ENCODE measurements around the gene SLX4IP.
A peak's percentile ranks its signal among the peaks of the same experiment; 100 is the strongest.

The SLX4IP gene

GRCh38 chr20:10467681-10468339, 32.7 kb downstream of the SLX4IP start:
- DNase-seq: no peak

GRCh38 chr20:10468340-10468845, 33.3 kb downstream of the SLX4IP start:
- no peak for DNase-seq

DNA sequence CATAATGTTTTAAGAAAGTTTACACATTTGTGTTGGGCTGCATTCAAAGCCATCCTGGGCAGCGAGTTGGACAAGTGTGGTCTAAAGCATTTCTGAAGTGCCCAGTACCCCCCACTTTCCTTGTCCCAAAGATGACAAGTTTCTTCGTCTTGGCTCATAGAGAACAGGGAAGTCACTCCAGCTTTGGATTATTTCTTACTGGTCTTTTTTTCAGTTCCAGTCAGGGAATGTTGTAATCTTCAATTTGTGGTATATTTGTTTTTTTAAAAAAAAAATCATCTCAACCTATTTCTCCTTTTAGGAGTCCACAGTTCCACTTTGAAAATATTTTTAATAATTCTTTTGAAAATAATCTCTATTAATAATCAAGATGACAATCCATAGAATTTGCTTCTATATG, 34.0 kb downstream of the SLX4IP start:
- DNase-seq: no peak

GRCh38 chr20:10469599-10469998, 34.5 kb downstream of the SLX4IP start:
- peak; percentile 90 for DNase-seq

GRCh38 chr20:10470276-10470675, 35.2 kb downstream of the SLX4IP start:
- DNase-seq: no peak

- DNase-seq: no peak
These were observed 37.8 kb downstream of the SLX4IP start for GRCh38 chr20:10472871-10473270.

DNA sequence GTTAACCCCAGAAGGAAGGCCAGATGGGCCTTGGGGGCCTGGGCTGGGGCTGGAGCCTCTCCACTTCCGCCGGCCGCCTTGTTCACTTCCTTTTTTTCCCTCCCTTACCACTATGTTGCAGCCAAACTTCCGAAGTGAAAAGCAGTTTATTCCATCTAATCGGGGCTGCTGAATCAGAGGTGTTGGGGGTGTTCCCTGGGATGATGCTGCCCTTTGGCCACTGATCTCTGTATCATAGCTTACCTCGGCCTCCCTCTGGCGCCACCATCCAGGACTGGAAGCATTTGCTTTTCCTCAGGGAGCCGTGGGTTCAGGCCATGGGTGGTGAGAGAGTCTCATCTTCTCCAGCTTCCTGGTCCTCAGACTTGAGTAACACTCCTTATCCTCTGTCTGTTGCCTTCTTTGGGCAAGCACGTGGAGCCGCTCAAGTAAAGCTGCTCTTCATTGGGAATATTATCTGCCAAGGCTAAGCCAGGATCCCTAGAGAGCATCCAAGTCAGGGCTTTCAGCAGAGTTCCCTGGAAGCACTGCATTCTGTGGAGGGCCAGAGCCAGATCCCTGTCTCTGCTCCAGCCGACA, 39.6 kb downstream of the SLX4IP start:
- no peak for DNase-seq

- no peak for DNase-seq
These were observed 40.1 kb downstream of the SLX4IP start for GRCh38 chr20:10475225-10475624.

GRCh38 chr20:10476319-10476724, 41.2 kb downstream of the SLX4IP start:
- DNase-seq: no peak

DNA sequence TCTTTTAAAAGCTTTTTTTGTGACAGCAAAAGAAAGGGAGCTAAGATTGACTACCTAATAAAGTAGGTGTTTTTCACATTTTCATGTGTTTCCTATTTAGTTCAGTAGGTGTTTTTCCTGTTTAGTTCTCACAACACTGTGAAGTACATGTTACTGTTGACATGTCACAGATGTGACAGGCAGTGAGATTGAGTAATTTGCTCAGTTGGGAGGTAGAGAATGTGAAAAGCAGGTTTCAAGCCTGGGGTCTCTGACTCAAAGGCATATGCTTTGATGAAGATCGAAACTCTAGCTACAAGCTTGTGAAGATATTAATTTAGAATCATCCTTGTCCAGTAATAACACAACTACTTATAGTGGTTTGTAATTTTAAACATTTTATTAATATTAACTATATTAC, 43.1 kb downstream of the SLX4IP start:
- no peak for DNase-seq

DNA sequence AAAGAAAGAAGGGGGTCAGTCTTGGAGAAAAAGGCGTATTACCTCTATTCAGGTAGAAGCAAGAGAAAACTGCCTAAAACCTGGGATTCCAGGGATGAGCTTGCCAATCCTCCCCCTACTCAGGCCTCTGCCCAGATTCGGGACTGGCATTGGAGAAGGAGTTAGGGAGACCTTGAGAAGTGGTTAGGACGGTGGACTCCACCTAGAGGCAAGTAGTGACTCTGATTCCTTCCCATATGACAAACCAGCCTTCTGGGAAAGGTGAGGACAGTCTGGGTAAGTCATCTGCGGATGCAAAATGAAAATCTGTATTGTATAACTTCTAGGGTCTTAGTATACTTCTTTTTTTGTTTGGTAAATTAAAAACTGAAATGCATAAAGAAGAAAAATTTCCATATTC, 43.8 kb downstream of the SLX4IP start:
- DNase-seq: no peak

- DNase-seq: no peak
These were observed 46.6 kb downstream of the SLX4IP start for GRCh38 chr20:10481676-10482075.

- DNase-seq: no peak
These were observed 48.6 kb downstream of the SLX4IP start for GRCh38 chr20:10483691-10484090.

GRCh38 chr20:10487142-10488136, 52.3 kb downstream of the SLX4IP start:
- DNase-seq: peak; percentile 93

GRCh38 chr20:10488534-10488933, 53.4 kb downstream of the SLX4IP start:
- DNase-seq: no peak

DNA sequence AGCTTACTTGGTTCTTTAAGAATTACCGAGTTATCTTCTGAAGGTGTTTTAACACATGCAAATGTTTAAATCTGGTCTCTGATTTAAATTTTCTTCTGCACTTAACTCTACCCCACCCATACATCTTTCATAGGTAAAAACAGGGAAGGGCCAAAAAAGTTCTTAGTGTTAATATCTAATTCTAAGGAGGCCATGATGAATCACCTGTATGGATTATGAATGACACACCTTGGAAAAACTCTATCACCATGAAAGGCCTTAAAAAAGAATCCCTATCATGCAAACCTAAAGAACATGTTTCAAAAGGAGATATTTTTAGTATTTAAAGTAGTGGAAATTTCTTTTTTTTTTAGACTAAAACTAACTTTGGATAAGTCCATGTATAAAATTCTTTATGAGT, 54.7 kb downstream of the SLX4IP start:
- no peak for DNase-seq

GRCh38 chr20:10490257-10490656, 55.2 kb downstream of the SLX4IP start:
- DNase-seq: no peak

DNA sequence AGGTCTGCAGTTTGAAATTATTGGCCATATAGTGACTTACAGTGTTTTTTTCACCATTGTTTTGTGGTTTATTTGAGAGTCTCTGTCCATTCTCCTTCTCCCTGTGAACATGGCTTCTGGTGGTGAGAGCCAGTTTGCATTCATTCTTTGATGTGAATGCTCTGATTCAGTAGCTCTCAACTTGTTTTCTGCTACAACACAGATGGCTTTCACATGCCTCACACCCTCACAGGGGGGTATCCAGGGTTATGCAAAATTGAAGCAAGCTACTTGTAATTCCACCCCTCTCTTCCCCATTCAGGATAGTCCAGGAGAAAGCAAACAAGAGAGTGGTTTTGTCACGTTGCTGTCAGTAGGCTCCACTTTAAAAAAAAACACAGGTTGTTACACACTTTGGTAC, 55.6 kb downstream of the SLX4IP start:
- DNase-seq: no peak

DNA sequence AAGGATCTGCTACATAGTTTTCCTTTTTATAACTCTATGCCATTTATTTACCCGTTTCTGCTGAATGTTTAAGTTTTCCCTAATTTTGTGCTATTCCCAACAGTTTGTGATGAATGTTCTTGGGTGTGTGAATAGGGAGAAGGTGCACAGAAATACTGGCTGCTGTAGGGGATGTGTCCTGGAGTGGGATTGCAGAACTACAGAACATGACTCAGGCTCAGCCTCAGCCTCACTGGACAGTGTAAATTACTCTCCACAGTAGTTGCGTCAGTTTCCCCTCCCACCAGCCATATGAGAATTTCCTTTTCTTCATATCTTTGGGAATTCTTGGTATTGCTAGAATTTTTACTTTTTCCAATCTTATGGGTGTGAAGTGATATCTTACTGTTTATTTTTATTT, 57.0 kb downstream of the SLX4IP start:
- no peak for DNase-seq

DNA sequence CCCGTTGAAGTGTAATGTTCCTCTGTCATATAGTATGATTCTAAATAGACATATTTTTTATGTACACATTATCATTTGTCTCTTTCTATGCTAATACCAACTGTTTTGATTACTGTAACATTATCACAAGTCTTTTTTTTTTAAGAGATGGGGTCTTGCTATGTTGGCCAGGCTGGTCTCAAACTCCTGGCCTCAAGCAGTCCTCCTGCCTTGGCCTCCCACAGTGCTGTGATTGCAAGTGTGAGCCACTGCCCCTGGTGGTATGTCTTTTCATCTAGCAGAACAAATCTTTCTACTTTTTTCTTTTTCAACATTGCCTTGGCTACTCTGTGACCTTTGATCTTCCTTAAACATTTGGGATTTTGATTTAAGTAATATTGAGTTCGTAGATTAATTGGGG, 57.7 kb downstream of the SLX4IP start:
- DNase-seq: no peak

DNA sequence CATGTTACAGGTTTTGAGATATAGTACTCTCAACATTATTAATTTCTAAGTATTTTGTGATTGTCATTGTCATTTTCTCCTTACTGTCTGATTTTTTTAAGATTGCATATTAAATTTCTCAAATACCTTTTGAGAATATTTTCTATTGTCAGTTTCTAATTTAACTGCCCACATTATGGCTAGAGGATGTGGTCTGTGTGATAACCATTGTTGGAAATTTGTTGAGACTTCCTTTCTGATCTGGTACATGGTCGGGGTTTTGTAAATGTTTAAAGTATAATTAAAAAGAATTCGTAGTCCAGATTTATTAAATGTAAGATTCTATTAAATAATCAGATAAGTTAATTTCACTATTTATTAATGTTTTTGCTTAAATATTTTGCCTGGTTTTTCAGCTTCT, 60.1 kb downstream of the SLX4IP start:
- no peak for DNase-seq

- DNase-seq: no peak
These were observed 61.4 kb downstream of the SLX4IP start for GRCh38 chr20:10496465-10496864.

DNA sequence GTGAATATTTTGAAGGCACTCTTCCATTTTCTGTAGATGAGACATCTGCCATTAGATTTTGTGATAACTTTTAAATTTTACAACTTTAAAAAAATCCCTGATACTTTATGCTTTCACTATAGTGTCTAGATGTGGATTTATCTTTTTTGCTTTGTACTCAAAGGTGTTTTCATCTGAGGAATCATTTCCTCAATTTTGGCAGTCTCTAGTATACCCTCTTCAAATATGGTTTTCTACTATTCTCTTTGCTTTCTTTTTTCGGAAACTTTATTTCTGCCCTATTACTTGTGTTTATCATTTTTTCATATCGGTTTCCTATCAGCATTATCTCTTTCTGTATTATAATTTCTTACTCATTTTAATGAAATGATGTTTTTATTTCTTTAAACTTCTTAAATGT, 62.2 kb downstream of the SLX4IP start:
- no peak for DNase-seq

GRCh38 chr20:10497791-10498190, 62.7 kb downstream of the SLX4IP start:
- no peak for DNase-seq
